ENCODE data around the gene ITPK1.

ITPK1 gene

DNA sequence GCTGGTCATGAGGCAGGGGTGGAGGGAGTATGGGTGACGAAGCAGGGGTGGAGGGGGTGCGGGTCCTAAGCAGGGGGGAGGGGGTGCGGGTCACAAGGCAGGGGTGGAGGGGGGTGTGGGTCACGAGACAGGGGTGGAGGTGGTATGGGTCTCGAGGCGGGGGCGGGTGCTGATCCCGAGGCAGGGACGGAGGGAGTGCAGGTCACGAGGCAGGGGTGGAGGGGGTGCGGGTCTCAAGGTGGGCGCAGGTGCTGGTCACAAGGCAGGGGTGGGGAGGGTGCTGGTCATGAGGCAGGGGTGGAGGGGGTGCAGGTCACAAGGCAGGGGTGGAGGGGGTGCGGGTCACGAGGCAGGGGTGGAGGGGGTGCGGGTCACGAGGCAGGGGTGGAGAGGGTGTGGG, 56.5 kb downstream of the ITPK1 start:
- DNase-seq: no peak
- ATAC-seq: no peak

DNA sequence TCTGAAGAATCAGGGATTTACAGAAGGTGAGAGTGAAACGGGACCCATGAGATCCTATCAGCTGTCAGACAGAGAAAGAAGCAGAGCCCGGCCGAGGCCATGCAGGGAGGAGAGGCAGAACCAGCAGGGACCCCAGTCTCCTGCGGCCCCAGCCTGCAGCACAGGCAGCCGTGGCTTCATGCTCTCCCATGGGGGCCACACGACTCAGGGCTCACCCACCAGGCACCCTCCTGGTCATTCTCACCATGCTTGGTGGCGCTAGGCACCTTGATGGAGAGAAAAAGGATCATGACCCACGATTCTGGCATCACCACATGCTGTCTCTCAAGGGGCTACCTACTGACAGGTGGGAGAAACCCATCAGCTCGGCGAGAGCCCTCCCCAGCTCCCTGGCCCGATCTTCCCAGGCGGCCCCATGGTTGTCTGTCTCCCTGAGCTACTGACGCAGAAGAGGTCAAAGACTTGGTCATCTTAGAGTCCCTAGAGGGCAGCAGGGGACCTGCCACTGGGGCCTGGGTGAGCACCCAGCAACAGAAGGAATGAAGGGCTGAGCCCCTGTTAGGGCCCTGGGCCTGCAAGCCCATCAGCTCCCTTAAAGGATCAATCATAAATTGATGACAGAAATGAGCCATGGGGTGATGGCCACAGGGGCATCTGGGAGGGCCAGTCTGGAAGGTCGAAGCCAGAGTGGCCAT, 58.0 kb downstream of the ITPK1 start:
- ATAC-seq (no peak), DNase-seq (no peak)

GRCh38 chr14:93056840-93057585, 58.7 kb downstream of the ITPK1 start:
- DNase-seq (no peak), ATAC-seq (no peak)

- ATAC-seq: no peak
- no peak for DNase-seq
These were observed 59.4 kb downstream of the ITPK1 start for GRCh38 chr14:93056166-93056839.

DNA sequence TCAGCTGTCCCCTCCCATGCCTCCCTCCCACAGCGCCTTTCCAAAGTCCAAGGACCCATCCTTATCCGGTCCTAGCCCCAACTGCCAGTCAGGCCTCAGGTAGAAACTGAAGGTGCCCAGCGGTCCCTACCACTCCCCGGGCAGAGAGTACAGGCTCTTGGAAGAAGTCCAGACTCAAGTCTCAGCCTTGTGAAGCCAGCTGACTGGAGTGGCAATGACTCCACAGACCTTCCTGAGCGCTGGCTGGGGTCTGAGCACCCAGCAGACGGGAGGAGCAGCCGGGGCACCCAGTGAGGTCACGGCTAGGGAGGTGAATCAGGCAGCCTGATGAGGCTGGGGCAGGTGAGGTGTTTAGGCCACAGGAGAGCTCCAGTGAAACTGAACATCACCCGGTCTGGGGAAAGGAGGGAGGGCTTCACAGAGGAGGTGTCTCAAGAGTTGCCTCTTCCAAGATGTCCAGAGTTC, 60.0 kb downstream of the ITPK1 start:
- ATAC-seq: no peak
- DNase-seq: no peak

DNA sequence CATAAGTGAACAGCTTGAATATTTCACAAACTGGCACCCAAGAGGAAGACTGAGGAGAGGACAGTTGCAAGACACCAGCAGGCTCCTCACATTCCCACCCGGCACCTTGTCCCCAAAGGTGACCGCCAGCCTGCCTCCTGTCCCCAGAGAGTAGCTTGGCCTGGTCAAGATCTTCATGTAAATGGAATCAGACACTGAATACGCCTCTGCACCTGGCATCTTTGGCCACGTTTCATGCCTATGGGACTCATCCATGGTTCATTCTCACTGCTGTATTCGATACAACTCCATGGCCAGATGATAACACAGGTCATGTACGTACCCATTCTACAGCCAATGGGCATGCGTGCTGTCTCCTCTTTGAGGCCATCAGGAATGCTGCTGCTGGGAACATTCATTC, 60.8 kb downstream of the ITPK1 start:
- ATAC-seq: no peak
- no peak for DNase-seq

GRCh38 chr14:93054006-93054405, 61.7 kb downstream of the ITPK1 start:
- DNase-seq (no peak), ATAC-seq (no peak)

GRCh38 chr14:93051600-93052546, 63.9 kb downstream of the ITPK1 start:
- ATAC-seq (no peak), DNase-seq (no peak)

- ATAC-seq: no peak
- DNase-seq: no peak
These were observed 65.0 kb downstream of the ITPK1 start for GRCh38 chr14:93050761-93051160.

DNA sequence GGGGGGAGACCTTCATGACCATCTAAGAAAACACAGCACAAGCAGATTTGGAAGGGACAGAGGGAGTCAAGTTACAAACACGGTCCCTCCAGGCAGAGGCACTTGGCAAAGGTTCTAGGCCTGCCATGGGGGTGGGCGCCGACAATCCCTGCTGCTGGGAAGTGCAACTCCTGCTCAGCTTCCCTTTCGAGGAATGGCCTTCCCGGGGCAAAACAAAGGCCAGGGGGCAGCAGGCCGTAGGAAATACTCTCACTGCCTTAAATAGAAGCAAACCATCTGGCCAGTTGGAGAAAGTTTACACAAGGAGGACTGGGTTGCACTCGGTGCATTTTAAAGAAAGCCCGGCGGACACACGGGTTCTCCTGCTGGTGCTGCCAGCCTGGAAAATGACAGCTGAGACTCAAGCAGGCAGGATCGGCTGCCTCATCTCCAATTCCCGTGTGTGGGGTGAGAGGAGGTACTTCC, 65.8 kb downstream of the ITPK1 start:
- DNase-seq (no peak), ATAC-seq (no peak)

DNA sequence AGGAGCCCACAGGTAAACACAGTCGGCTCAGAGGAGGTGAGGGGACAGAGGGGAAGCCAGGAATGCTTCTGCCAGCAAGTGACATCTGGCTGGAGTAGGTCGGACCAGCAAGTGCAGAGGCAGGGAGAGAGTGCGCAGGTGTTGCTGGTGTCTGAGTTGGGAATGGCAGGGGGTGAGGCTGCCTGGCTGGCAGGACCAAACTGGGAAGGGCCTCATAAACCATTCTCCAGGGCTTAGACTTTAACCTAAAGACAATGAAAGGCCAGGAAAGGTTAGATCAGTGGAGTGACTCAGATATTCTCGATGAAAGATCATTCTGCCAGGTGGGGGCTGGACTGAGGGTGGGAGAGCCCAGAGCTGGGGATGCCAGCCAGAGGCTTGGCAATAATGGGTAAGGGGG, 66.4 kb downstream of the ITPK1 start:
- peak; percentile 47 for ATAC-seq
- DNase-seq: no peak

GRCh38 chr14:93048843-93049242, 66.9 kb downstream of the ITPK1 start:
- DNase-seq: no peak
- ATAC-seq: no peak

- DNase-seq: no peak
- no peak for ATAC-seq
These were observed 68.1 kb downstream of the ITPK1 start for GRCh38 chr14:93047661-93048060.

DNA sequence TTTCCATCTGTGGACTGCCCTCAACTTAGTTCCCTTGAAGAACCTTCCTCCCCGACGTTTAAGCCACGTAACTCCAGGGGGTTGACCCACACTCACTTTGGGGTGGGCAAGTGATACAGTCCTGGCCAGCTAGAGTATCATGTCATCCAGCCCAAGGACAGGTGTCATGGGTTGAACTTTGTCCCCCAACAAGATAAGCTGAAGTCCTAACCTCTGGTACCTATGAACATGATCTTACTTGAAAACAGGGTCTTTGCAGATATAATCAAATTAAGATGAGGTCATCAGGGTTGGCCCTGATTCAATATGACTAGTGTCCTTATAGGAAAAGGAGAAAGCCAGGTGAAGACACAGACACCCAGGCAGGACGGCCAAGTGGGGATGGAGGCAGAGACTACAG, 68.6 kb downstream of the ITPK1 start:
- ATAC-seq: no peak
- no peak for DNase-seq

DNA sequence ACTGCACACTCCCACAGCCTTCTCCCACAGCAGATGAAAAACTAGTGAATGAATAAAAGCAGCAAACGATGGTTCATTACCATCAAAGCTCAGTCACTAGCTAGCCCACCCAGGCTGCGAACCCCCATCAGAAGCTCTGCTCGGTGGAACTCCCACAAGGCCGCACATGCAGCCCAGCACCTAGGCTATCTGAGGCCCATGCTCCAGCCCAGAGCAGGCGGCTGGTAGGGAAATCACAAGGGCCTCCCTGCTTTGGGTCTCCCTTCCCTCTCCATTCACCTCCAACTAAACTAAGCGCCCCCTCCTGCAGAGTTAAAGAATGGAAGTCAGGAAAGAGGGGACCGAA, 69.0 kb downstream of the ITPK1 start:
- ATAC-seq (no peak), DNase-seq (no peak)

DNA sequence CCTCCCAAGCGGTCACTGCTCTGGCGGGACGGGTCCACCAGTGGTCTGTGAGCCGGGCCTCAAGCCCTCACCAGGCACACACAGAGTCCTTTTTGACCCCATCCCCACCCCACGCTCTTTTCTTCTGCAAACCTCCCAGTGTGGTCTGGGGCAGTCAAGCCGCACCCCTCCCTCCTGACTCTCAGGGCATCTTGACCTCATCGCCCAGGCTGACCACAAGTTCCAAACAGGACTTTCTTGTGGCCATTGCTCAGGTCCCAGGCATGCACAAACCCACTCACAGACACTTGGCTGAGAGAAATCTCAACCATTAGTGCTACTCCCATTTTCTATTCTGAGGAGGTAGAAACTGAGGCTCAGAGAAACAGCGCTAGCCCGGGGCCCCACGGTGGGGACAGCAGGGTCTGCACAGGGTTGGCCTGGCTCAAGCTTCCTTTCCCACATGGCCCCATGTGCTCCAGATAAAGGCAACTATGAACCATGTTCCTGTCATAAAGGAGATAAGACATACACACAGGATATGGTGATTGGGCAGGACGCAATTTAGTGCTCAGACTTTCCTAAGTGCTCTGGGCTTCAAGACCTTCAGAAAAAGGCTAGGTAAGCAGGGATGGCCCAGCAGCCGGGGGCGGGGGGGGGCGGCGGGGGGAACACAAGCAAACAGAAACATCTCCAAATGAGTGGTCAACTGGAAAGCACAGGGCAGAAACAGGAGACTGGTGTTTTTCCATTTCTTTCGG, 69.6 kb downstream of the ITPK1 start:
- DNase-seq: no peak
- ATAC-seq: no peak

DNA sequence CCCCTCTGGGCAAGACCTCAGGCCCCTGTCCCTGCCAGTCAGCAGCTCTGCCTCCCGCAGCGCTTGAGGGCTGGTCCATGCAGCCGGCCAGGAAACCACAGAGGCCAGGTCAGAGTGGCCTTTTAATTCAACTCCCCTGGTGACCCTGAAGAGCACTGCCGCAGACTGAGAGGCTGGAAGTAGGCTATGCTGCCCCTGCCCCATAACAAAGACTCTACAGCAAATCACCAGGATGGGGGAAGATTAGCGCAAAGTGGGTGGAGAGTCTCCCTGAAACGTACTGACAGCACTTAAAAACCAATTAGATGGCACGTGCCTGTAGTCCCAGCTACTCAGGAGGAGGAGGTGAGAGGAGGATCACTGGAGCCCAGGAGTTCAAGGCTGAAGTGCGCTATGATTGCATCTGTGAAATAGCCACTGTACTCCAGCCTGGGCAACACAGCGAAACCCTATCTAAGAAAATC, 70.5 kb downstream of the ITPK1 start:
- no peak for DNase-seq
- ATAC-seq: no peak

GRCh38 chr14:93044556-93044955, 71.2 kb downstream of the ITPK1 start:
- DNase-seq (no peak), ATAC-seq (no peak)

- ATAC-seq (no peak), DNase-seq (no peak)
These were observed 71.6 kb downstream of the ITPK1 start for GRCh38 chr14:93044121-93044520.

GRCh38 chr14:93042968-93043940, 72.5 kb downstream of the ITPK1 start:
- DNase-seq (no peak), ATAC-seq (no peak)

Measured in stimulated activated naive CD8-positive, alpha-beta T cell treated with anti-CD3 and anti-CD28 coated beads, Interleukin-15, Interleukin-2, amounts not matched to agents 100 U/mL and 50 U/mL, for 24 hours (primary cell).